GM10248 (cell line): Measurements from ENCODE around the gene MAFB.

Source experiments
- CTCF ChIA-PET: fragments of 300-600 bp; sonication (Branson Sonifier 250); formaldehyde crosslinking; extraction: SDS; loops from one replicate; lab custom pipeline; 2021; ENCODE audit warnings: antibody characterized with exemption; lab: Yijun Ruan, JAX
- POLR2A ChIA-PET: fragments of 350-650 bp; sonication (Branson Sonifier 250); formaldehyde crosslinking; extraction: SDS; loops from one replicate; lab custom pipeline; 2020; ENCODE audit warnings: antibody characterized with exemption; lab: Yijun Ruan, JAX
- DNase-seq: peaks from one replicate; pipeline ENCODE4 v3.0.0; 2012; ENCODE audit errors: extremely low spot score
- TF ChIP-seq, protein P1 (sequence below): IDR thresholded peaks from 2 replicates; pipeline ENCODE4 v1.5.1; 2012; ENCODE audit warnings: mild to moderate bottlenecking, low read depth; ENCODE audit errors: extremely low read depth, missing control alignments, control extremely low read depth

The MAFB gene

DNA sequence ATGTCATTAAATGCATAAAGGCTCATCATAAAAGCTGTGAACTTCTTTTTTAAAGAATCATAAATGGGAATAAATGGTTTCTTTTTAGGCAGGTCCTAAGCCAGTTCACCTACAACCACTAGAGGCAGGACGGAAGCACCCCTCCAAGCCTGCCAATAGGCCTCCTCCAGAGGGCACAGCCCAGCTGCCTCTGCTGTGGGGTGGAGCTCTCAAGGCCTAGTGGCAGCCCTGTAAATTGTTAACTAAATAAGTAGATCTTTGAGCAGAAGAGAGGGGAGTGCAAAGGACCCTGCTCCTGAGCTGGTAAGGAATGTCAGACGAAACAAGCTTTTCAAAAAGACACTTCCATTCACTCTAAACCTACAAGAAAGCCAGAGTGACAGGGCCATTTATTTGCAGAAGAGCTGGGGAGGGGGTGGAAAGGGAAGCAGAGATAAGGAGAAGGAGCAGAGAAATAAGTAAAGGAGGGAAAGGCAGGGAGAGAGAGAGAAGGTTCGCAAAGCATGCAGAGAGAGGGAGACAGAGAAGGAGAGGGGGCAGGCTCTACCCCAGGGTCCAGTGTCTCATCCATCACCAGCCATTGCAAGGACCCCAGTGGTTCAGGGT is 18.0 kb upstream of the MAFB start:
- TF ChIP-seq, protein P1, sequence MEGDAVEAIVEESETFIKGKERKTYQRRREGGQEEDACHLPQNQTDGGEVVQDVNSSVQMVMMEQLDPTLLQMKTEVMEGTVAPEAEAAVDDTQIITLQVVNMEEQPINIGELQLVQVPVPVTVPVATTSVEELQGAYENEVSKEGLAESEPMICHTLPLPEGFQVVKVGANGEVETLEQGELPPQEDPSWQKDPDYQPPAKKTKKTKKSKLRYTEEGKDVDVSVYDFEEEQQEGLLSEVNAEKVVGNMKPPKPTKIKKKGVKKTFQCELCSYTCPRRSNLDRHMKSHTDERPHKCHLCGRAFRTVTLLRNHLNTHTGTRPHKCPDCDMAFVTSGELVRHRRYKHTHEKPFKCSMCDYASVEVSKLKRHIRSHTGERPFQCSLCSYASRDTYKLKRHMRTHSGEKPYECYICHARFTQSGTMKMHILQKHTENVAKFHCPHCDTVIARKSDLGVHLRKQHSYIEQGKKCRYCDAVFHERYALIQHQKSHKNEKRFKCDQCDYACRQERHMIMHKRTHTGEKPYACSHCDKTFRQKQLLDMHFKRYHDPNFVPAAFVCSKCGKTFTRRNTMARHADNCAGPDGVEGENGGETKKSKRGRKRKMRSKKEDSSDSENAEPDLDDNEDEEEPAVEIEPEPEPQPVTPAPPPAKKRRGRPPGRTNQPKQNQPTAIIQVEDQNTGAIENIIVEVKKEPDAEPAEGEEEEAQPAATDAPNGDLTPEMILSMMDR, result no peak
- POLR2A ChIA-PET, result no interaction called here
- CTCF ChIA-PET, result interaction anchor here (1.0 to 5.6 kb wide), 6 partner anchors 17 to 547 kb away, joined by 3 to 27 read pairs (median 4); partner anchors contain the start of gene MAFB
- DNase-seq, result no peak

GRCh38 chr20:40705413-40705812 is 16.4 kb upstream of the MAFB start:
- ChIA-PET CTCF (interaction anchor here (1.1 to 1.5 kb wide), 2 partner anchors 9 to 35 kb away, joined by 3 read pairs; no protein-coding TSS in a partner anchor), POLR2A (no interaction called here)
- TF ChIP-seq, protein P1, result no peak
- DNase-seq, result no peak

DNA sequence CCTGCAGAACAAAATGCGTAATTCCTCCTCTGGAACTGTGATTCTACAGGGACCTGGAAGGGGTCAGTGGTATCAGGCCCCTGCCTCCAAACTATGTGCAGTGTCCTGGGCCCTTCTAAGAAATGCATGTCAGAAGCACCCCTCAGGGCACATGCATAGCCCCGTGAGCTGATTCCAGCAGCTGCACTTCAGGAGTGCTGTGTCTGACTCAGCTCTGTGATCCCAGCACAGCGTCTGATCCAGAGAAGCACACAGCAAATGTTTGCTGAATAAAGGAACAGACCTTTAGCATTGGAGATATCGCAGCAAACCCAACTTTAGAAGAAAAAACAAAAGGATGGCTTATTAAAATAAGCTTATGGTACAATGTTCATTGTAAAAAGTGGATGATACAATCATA is 15.8 kb upstream of the MAFB start:
- ChIA-PET POLR2A (no interaction called here), CTCF (interaction anchor here (1.0 to 1.5 kb wide), 4 partner anchors 10 to 35 kb away, joined by 3 to 4 read pairs (median 3); no protein-coding TSS in a partner anchor)
- DNase-seq, result no peak
- TF ChIP-seq, protein P1, result no peak

DNA sequence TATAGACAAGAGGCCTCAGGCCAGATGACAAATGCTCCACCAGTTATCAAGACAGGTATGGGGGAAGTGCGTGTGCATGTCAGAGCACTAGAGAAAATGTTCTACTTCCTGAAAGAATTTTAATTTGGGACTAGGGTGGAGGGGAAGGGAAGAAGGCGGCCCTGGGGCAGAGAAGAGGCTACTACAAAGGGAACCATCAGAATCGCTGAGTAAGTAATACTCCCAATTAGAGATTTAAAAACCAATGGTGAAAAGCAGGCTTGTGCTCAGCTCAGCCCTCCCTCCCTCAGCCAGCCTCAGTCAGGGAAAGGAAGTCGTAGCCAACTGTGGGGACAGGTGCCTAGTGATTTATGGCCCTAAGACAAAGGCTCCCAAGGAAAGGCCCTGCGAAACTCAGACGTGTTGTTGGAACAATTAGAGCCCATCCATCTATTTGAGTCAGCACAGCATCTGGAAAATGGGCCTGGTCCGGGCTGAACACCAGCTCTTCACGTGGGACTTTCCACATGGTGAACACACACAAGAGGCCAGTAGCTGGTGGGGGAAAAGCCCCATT is 15.0 kb upstream of the MAFB start:
- TF ChIP-seq, protein P1, result no peak
- no peak for DNase-seq
- CTCF ChIA-PET, result interaction anchor here (1.0 to 1.5 kb wide), 3 partner anchors 13 to 259 kb away, joined by 3 to 5 read pairs (median 4); no protein-coding TSS in a partner anchor
- POLR2A ChIA-PET, result no interaction called here

- CTCF ChIA-PET, result interaction anchor here (1.5 to 2.6 kb wide), 2 partner anchors 37 to 39 kb away, joined by 5 to 7 read pairs; no protein-coding TSS in a partner anchor
Observed at GRCh38 chr20:40702504-40702903, 13.5 kb upstream of the MAFB start.

DNA sequence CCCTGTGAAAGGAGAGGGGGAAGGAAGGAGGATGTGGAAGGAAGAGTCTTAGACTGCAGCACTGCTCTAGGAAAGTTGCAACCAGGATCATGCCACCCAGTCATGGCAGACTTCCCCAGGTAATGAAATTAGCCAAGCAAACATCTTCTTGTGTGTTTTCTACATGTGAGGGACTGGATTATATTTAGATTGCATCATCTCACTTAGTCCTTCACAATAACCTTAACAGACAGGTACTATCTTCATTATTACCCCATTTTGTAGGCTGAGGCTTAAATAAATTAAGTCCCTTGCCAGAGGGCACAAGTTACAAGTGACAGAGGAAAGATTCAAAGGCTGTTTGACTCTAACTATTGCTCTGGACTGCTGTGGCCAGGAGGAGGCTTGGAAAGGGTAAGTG is 9.7 kb upstream of the MAFB start:
- DNase-seq, result no peak
- TF ChIP-seq, protein P1, result no peak
- ChIA-PET POLR2A (no interaction called here), CTCF (no interaction called here)

More at GRCh38 chr20:40702504-40702903, 13.5 kb upstream of the MAFB start:
- TF ChIP-seq, protein P1, result no peak
- POLR2A ChIA-PET, result no interaction called here
- no peak for DNase-seq
